Tibial nerve (tissue), 4 donors: ENCODE measurements around the gene PPP1R7. TPM values are rescaled to one million over a fixed set of nuclear protein-coding genes. Genes with fewer than 3 reads are reported as not detected.

ENCODE experiments used
- DNase-seq, 2 donors: peaks; one replicate each; pipeline ENCODE4 v3.0.0-alpha.2; 2019; ENCODE audit warnings: low spot score in 2 of 2
- H3K27ac ChIP-seq, 4 donors: fragments of 200-600 bp; sonication (generic) in 3 of 4; one replicate each; pipeline ENCODE4 v1.5.1; 2017 to 2019; ENCODE audit warnings: mild to moderate bottlenecking in 1 of 4
- H3K27me3 ChIP-seq, 2 donors: fragments of 200-600 bp; sonication (generic) in 1 of 2; one replicate each; pipeline versions ENCODE4 v1.5.1 to v1.6.0; 2017 to 2019
- H3K36me3 ChIP-seq, 3 donors: fragments of 200-600 bp; sonication (generic); one replicate each; pipeline ENCODE4 v1.5.1; 2018 to 2019
- H3K4me1 ChIP-seq, 4 donors: fragments of 200-600 bp; sonication (generic) in 3 of 4; one replicate each; pipeline ENCODE4 v1.5.1; 2017 to 2019
- H3K4me3 ChIP-seq, 4 donors: fragments of 200-600 bp; sonication (generic) in 3 of 4; one replicate each; pipeline ENCODE4 v1.5.1; 2017 to 2019; ENCODE audit warnings: mild to moderate bottlenecking in 1 of 4, moderate library complexity in 1 of 4
- H3K9me3 ChIP-seq, 4 donors: fragments of 200-600 bp; sonication (generic) in 3 of 4; one replicate each; pipeline ENCODE4 v1.5.1; 2017 to 2019
- CTCF ChIP-seq, 5 experiments: fragments of 200-600 bp in 3 of 5; fragments of 450-650 bp in 2 of 5; sonication (generic) in 3 of 5; IDR thresholded peaks; one replicate each; pipeline ENCODE4 v1.5.1; 2016 to 2019; ENCODE audit warnings: antibody characterized with exemption in 5 of 5, mild to moderate bottlenecking in 3 of 5, moderate library complexity in 2 of 5
- EP300 ChIP-seq, 2 donors: sonication (generic); formaldehyde crosslinking; IDR thresholded peaks; one replicate each; pipeline ENCODE4 v1.6.1; 2017; ENCODE audit warnings: antibody characterized with exemption in 2 of 2, mild to moderate bottlenecking in 1 of 2
- POLR2A ChIP-seq, 2 donors: fragments of 450-650 bp; IDR thresholded peaks; one replicate each; pipeline ENCODE4 v1.6.1; 2017; ENCODE audit warnings: antibody characterized with exemption in 2 of 2, mild to moderate bottlenecking in 2 of 2, moderate library complexity in 2 of 2
- WGBS, 2 donors: methylation state at CpG; one replicate each; pipeline ENCODE4 v1.1.5; 2018; 5-methylcytosine and 5-hydroxymethylcytosine counted together
- total RNA-seq, 4 donors: library from RNA; depleted of rRNA; stranded (reverse); fragments of >200 nt; gene quantifications; one replicate each; pipeline ENCODE4 v1.1.0, GENCODE V29; 2016

The PPP1R7 gene
- total RNA-seq, 4 donors from 2014 or later, result 29.5 to 53.8 (median 38.1) TPM

- H3K27ac ChIP-seq, result no peak overlapping the region
- H3K9me3 ChIP-seq, result no peaks in the 10 kb centered on the region
- DNase-seq, result no peak
- peaks cover 0 to 19% (median 0%) of the 10 kb centered on the region in 3 donors for H3K36me3 ChIP-seq
- no peak overlapping the region for H3K4me3 ChIP-seq
- WGBS, 2 donors, result 92 to 94% methylated on average over 5 of the region's 5 CpGs
- TF ChIP-seq CTCF (IDR thresholded peaks at IDR 0.05), result no peak
- TF ChIP-seq POLR2A (IDR thresholded peaks at IDR 0.05), result no peak
- TF ChIP-seq EP300 (IDR thresholded peaks at IDR 0.05), result no peak
- H3K4me1 ChIP-seq, result no peaks in the 10 kb centered on the region
- no peaks in the 10 kb centered on the region for H3K27me3 ChIP-seq
Measured at GRCh38 chr2:241121008-241121407, 29.3 kb upstream of the PPP1R7 start.

GRCh38 chr2:241122376-241123002 lies 27.8 kb upstream of the PPP1R7 start:
- Histone ChIP-seq H3K36me3 (peaks cover 0 to 28% (median 0%) of the 10 kb centered on the region in 3 donors), H3K4me3 (no peak overlapping the region), H3K9me3 (no peaks in the 10 kb centered on the region), H3K4me1 (no peaks in the 10 kb centered on the region), H3K27ac (no peak overlapping the region), H3K27me3 (no peaks in the 10 kb centered on the region)
- 83 to 94% methylated on average over 19 of the region's 19 CpGs for WGBS, 2 donors
- TF ChIP-seq POLR2A (IDR thresholded peaks at IDR 0.05) (no peak), CTCF (IDR thresholded peaks at IDR 0.05) (no peak), EP300 (IDR thresholded peaks at IDR 0.05) (no peak)
- DNase-seq, result no peak

- Histone ChIP-seq H3K9me3 (no peaks in the 10 kb centered on the region), H3K36me3 (peaks cover 0 to 28% (median 0%) of the 10 kb centered on the region in 3 donors), H3K4me1 (no peaks in the 10 kb centered on the region), H3K27ac (no peak overlapping the region), H3K27me3 (no peaks in the 10 kb centered on the region), H3K4me3 (no peak overlapping the region)
- WGBS, 2 donors, result 80% methylated on average over 16 of the region's 16 CpGs
- no peak for DNase-seq
- no peak for TF ChIP-seq EP300 (IDR thresholded peaks at IDR 0.05)
- no peak for TF ChIP-seq POLR2A (IDR thresholded peaks at IDR 0.05)
- TF ChIP-seq CTCF (IDR thresholded peaks at IDR 0.05), result no peak
Measured at GRCh38 chr2:241123816-241124536, 26.3 kb upstream of the PPP1R7 start.

- DNase-seq, result no peak
- TF ChIP-seq CTCF (IDR thresholded peaks at IDR 0.05) (no peak), POLR2A (IDR thresholded peaks at IDR 0.05) (no peak), EP300 (IDR thresholded peaks at IDR 0.05) (no peak)
- WGBS, 2 donors, result 85 to 94% methylated on average over 13 of the region's 13 CpGs
- H3K9me3 ChIP-seq, result no peaks in the 10 kb centered on the region
- H3K36me3 ChIP-seq, result peaks cover 0 to 31% (median 0%) of the 10 kb centered on the region in 3 donors
- H3K4me1 ChIP-seq, result no peaks in the 10 kb centered on the region
- no peak overlapping the region for H3K27ac ChIP-seq
- no peak overlapping the region for H3K4me3 ChIP-seq
- H3K27me3 ChIP-seq, result no peaks in the 10 kb centered on the region
Measured at GRCh38 chr2:241125626-241126025, 24.6 kb upstream of the PPP1R7 start.

GRCh38 chr2:241126201-241126611 lies 24.1 kb upstream of the PPP1R7 start:
- WGBS, 2 donors, result 85 to 93% methylated on average over 17 to 19 of the region's 21 CpGs
- no peaks in the 10 kb centered on the region for H3K27me3 ChIP-seq
- H3K4me3 ChIP-seq, result no peak overlapping the region
- no peak overlapping the region for H3K27ac ChIP-seq
- no peak for DNase-seq
- peaks cover 0 to 32% (median 0%) of the 10 kb centered on the region in 3 donors for H3K36me3 ChIP-seq
- no peak for TF ChIP-seq CTCF (IDR thresholded peaks at IDR 0.05)
- TF ChIP-seq EP300 (IDR thresholded peaks at IDR 0.05), result no peak
- no peak for TF ChIP-seq POLR2A (IDR thresholded peaks at IDR 0.05)
- H3K9me3 ChIP-seq, result no peaks in the 10 kb centered on the region
- no peaks in the 10 kb centered on the region for H3K4me1 ChIP-seq
